GM10266 (cell line): ENCODE data around the gene PBX3.

Experiments
- DNase-seq: peaks from one replicate; pipeline ENCODE4 v3.0.0; 2012; ENCODE audit errors: extremely low spot score
- TF ChIP-seq, protein P1 (sequence below): IDR thresholded peaks from 2 replicates; pipeline ENCODE4 v1.5.1; 2012; ENCODE audit warnings: mild to moderate bottlenecking, low read depth; ENCODE audit not compliant: control insufficient read depth, insufficient read depth; ENCODE audit errors: missing control alignments

Gene PBX3

DNA sequence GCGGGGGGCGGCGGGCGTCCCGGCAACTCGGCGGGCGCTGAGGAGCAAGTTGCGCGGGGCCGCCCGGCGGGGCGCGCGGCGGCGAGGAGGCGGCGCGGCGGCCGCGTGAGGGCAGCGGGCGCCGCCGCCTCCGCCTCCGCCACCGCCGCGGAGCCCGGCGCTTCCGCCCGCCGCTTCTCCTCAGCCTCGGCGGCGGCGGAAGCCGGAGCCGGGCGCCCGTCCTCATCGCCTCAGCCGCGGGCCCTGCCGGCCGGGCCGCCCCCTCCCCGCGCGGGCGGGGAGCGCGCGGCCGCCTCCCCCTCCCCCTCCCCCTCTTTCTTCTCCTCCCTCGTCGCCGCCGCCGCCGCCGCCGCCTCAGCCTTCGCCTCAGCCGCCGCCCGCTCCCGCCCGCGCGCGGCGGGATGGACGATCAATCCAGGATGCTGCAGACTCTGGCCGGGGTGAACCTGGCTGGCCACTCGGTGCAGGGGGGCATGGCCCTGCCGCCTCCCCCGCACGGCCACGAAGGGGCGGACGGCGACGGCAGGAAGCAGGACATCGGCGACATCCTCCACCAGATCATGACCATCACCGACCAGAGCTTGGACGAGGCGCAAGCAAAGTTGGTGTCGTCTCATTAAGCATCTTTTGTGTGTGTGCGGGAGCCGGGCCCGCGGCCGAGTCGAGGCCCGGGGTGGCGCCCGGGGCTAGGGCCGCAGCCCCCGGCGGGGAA is at the start of gene PBX3:
Gene PBX3, plus strand, starts transcription at position 321 of the 712 bp plus-strand sequence.
- DNase-seq = peak; percentile 85
- TF ChIP-seq, protein P1, sequence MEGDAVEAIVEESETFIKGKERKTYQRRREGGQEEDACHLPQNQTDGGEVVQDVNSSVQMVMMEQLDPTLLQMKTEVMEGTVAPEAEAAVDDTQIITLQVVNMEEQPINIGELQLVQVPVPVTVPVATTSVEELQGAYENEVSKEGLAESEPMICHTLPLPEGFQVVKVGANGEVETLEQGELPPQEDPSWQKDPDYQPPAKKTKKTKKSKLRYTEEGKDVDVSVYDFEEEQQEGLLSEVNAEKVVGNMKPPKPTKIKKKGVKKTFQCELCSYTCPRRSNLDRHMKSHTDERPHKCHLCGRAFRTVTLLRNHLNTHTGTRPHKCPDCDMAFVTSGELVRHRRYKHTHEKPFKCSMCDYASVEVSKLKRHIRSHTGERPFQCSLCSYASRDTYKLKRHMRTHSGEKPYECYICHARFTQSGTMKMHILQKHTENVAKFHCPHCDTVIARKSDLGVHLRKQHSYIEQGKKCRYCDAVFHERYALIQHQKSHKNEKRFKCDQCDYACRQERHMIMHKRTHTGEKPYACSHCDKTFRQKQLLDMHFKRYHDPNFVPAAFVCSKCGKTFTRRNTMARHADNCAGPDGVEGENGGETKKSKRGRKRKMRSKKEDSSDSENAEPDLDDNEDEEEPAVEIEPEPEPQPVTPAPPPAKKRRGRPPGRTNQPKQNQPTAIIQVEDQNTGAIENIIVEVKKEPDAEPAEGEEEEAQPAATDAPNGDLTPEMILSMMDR = no peak

DNA sequence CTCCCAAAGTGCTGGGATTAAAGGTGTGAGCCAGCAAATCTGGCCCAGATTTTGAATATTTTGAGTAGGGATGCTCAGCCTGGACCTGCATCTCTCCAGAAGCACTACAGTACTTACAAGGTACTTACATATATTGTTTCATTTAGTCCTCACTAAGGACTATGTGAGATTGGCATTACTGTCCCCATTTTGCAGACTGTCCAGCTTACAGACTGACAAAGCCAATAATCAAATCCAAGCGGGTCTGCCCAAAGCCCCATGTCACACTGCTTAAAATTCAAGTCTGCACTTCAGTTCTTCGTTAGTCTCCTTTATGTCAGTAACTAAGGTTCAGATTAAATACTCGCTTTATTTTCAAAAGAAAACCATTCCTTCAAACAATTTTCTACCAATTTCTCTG is 47.3 kb upstream of the PBX3 start:
- TF ChIP-seq, protein P1 = no peak
- DNase-seq = no peak

DNA sequence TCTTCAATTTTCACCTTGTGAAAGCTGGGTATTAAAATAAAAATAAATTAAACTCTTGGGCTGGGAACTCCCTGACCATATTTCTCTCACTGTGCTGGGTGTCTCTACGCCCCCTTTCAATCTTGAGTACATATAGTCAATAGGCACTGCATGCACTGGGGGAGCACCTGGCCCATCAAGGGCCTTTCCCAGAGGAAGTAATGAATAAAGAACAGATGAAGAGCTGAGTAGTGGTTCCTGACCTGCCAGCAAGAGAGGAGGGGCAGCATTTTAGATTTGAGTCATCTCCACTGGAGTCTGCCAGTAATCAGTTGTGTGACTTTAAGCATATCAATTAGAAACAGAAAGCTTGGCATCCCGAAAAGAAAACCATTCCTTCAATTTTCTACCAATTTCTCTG is 46.4 kb upstream of the PBX3 start:
- TF ChIP-seq, protein P1 = no peak
- DNase-seq = peak; percentile 75

DNA sequence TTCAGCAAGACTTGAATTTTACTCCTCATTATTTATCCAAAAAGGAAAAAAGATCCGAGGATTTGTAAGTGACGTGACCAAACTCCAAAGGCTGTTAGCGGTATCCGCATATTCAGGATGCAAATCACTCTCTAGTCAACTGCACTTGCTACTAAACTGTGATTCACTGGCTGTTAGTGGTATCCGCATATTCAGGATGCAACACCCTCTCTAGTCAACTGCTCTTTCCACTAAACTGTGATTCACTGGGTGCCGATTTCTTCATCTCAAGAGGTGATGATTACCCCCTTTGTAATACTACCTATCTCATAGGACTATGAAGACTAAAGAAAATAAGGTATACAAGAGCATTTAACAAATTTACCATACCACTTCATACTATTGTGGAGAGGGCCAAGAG is 45.8 kb upstream of the PBX3 start:
- no peak for DNase-seq
- TF ChIP-seq, protein P1 = no peak

DNA sequence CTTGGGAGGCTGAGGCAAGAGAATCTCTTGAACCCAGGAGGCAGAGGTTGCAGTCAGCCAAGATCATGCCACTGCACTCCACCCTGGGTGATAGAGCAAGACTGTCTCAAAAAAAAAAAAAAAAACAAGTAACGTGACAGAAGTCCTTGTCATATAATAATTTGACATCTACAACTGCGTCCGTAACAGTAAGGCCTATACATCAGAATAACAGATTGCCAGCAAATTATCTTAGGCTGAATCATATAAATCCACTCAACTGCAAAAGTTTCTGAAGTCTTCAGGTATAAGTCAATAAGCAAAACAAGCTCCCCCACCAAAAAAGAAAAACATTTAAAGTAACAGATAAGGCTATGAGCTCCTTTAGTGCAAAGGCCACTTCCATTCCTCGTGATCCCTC is 43.5 kb upstream of the PBX3 start:
- TF ChIP-seq, protein P1 = no peak
- DNase-seq = no peak

DNA sequence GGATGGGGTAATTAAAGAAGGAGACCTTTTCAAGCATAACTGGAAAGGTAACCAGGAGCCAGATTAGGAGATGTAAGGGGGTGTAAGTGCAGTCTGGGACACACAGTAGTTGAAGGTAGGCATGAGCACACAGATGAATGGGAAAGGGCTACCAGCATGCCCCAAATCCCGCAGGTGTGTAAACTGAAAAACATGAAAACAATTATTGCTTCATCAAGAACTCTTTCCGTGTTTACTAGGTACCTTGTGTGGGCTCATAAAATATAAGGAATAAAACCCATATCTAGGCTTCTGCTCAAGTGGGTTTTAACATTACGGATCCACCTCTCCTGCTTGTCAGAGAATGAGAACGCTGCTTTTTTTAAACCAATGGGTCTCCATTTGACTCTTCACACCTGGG is 41.3 kb upstream of the PBX3 start:
- DNase-seq = no peak
- TF ChIP-seq, protein P1 = no peak

DNA sequence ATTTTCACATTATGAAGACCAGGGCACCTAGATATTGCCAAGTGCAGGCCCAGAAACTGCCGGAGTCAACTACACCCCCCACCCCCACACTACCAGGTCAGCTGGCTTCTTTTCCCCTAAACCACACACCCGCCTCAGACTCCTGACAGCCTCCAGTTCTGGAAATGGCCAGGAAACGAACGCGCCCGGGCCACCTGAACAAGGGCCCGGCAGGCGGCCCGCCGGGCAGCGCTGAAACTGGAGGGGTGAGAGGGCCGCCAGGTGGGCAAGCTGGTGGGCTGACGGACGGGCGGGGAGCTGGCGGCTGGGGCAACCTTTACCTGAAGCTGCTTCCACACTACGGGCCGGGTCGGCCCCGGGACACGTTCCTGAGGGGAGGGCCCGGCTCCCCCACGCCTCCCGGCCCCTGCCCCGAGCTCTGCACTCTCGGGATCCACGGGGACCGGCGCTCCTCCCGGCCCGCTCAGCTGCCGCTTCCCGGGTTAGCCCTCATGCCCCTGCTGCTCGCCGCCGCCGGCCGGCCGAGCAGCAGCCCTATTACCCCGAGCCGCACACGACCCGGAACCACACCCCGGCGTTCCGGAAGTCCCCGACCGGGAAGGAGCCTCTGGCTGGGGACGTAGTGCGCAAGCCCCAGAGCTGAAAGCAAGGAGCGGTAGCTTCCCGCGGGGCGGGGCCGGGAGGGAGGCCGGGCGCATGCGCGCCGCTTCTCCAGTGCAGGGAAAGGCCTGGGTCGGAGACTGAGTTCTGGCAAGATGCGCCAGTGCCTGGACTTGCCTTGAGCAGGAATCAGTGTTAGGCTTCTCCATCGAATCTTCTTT is 40.3 kb upstream of the PBX3 start, which contains the start of gene MAPKAP1:
Gene MAPKAP1, minus strand, starts transcription at position 558 of the 821 bp plus-strand sequence. CDS start 34,634 bp downstream, outside the sequence.
- TF ChIP-seq, protein P1 = no peak

More for the DNA sequence above, 40.3 kb upstream of the PBX3 start, which contains the start of gene MAPKAP1:
- DNase-seq = peak; percentile 94
